HPDE6-E6E7 (cell line): ENCODE data around the gene SLC7A8.
"Not testable (repeated sequence)": the region's sequence is repeated elsewhere in the genome, so short reads cannot be mapped to it uniquely, and the experiment has no call there.

Experiments
- DNase-seq: peaks from one replicate; pipeline ENCODE4 v3.0.0; 2011; ENCODE audit warnings: missing footprints; ENCODE audit errors: extremely low spot score

The SLC7A8 gene

GRCh38 chr14:23183479-23183878 lies at the start of gene SLC7A8:
Gene SLC7A8, minus strand, starts transcription at chr14:23183660. Its CDS starts 746 bp downstream, at chr14:23182914.
- no peak for DNase-seq

GRCh38 chr14:23232241-23232808 lies 48.9 kb upstream of the SLC7A8 start:
- not testable (repeated sequence) for DNase-seq

GRCh38 chr14:23228812-23229211 lies 45.4 kb upstream of the SLC7A8 start:
- no peak for DNase-seq

- DNase-seq = no peak
These were observed 44.1 kb upstream of the SLC7A8 start for GRCh38 chr14:23227566-23227965.

GRCh38 chr14:23224958-23225357 lies 41.5 kb upstream of the SLC7A8 start:
- not testable (repeated sequence) for DNase-seq

- DNase-seq = no peak
These were observed 35.6 kb upstream of the SLC7A8 start for GRCh38 chr14:23219075-23219474.

GRCh38 chr14:23217032-23218020 lies 33.9 kb upstream of the SLC7A8 start:
- DNase-seq = no peak

GRCh38 chr14:23215421-23215820 lies 32.0 kb upstream of the SLC7A8 start:
- no peak for DNase-seq

- DNase-seq = peak; percentile 53
These were observed 26.4 kb upstream of the SLC7A8 start for GRCh38 chr14:23209651-23210423.

GRCh38 chr14:23208324-23208723 lies 24.9 kb upstream of the SLC7A8 start:
- DNase-seq = no peak

GRCh38 chr14:23207146-23207540 lies 23.7 kb upstream of the SLC7A8 start:
- no peak for DNase-seq

GRCh38 chr14:23206422-23207145 lies 23.1 kb upstream of the SLC7A8 start:
- no peak for DNase-seq

GRCh38 chr14:23202001-23202400 lies 18.5 kb upstream of the SLC7A8 start:
- DNase-seq = no peak

- not testable (repeated sequence) for DNase-seq
These were observed 15.7 kb upstream of the SLC7A8 start for GRCh38 chr14:23199141-23199540.

- not testable (repeated sequence) for DNase-seq
These were observed 13.0 kb upstream of the SLC7A8 start for GRCh38 chr14:23196487-23196886.

GRCh38 chr14:23195552-23196101 lies 12.2 kb upstream of the SLC7A8 start:
- no peak for DNase-seq

GRCh38 chr14:23193432-23193831 lies 10.0 kb upstream of the SLC7A8 start:
- DNase-seq = no peak

GRCh38 chr14:23187925-23188324 lies 4.5 kb upstream of the SLC7A8 start:
- DNase-seq = no peak

GRCh38 chr14:23186913-23187654 lies 3.6 kb upstream of the SLC7A8 start:
- no peak for DNase-seq

- no peak for DNase-seq
These were observed 1.6 kb upstream of the SLC7A8 start for GRCh38 chr14:23185063-23185462.

GRCh38 chr14:23183158-23183470 lies 346 bp downstream of the SLC7A8 start:
- DNase-seq = no peak
